Colonic mucosa (tissue), 4 donors: ENCODE results near the gene CTRB2. TPM values are rescaled to one million over a fixed set of nuclear protein-coding genes. Genes with fewer than 3 reads are reported as not detected.
"Not testable (repeated sequence)": the region's sequence is repeated elsewhere in the genome, so short reads cannot be mapped to it uniquely, and the experiment has no call there.

ENCODE experiments used
- DNase-seq: peaks from one replicate; pipeline ENCODE4 v3.0.0-alpha.2; 2020
- H3K27ac ChIP-seq: fragments of 200-600 bp; one replicate; pipeline ENCODE4 v1.8.0; 2021
- H3K27me3 ChIP-seq: fragments of 200-600 bp; one replicate; pipeline ENCODE4 v1.8.0; 2021
- H3K36me3 ChIP-seq: fragments of 200-600 bp; one replicate; pipeline ENCODE4 v1.8.0; 2021
- H3K4me1 ChIP-seq: fragments of 200-600 bp; one replicate; pipeline ENCODE4 v1.8.0; 2021; ENCODE audit warnings: mild to moderate bottlenecking
- H3K4me3 ChIP-seq: fragments of 200-600 bp; one replicate; pipeline ENCODE4 v1.8.0; 2021
- H3K9ac ChIP-seq, 2 donors: one replicate each; pipeline ENCODE4 v1.7.0; 2013; ENCODE audit warnings: control low read depth in 2 of 2, low read depth in 2 of 2, low read length in 2 of 2
- H3K9me3 ChIP-seq: fragments of 200-600 bp; one replicate; pipeline ENCODE4 v1.8.0; 2021
- intact Hi-C: fragments of 100-400 bp; cut with DNase I; formaldehyde crosslinking; loops from one replicate; pipeline ENCODE4 v1.14.1; 2022
- total RNA-seq, 2 donors: library from RNA; stranded (reverse); fragmentation: NEBNext Ultra II Directional in 1 of 2; extraction: Animal tissue kit (Norgen Biotek cat#: 25700) in 1 of 2; gene quantifications; one replicate each; pipeline ENCODE4 v1.2.1, GENCODE V29; 2021
- TF ChIP-seq, protein P1 (sequence below): fragments of 200-600 bp; IDR thresholded peaks from one replicate; pipeline ENCODE4 v1.8.0; 2022; ENCODE audit warnings: antibody characterized with exemption, mild to moderate bottlenecking
- donor health status: healthy.
- donor health status: DM: no; HTN: no; CAD: no.
- donor health status: DM: no; HTN: no; CAD: no.

CTRB2 gene
- total RNA-seq, 2 donors from 2014 or later, result 29.1 TPM; not detected in 1

DNA sequence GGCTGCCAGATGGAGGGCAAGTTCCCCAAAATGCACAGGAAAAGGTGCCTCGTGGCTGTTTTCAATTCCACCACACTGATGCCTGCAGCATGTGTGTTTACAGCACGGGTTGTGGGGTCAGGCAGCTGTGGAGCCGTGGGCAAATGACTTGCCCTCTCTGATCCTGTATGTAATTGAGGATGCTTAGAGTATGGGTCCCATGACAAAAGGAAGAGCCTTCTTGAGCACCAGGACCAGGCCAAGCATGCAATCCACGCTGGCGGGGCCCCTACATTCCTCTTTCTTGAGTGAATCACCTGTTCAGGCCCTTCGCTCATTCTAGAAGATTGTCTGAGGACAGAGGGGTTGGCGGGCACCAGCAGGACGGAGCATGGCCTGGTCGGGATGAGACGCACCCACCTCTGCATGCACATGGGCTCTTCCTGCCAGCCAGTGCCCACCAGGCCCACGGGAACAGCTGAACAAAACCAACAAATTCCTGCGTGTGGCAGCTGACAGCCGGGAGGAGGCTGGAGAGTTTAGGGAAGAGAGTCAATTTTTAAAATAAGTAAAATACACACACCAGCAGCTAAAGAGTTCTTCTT lies 1.4 kb upstream of the CTRB2 start:
- TF ChIP-seq, protein P1, sequence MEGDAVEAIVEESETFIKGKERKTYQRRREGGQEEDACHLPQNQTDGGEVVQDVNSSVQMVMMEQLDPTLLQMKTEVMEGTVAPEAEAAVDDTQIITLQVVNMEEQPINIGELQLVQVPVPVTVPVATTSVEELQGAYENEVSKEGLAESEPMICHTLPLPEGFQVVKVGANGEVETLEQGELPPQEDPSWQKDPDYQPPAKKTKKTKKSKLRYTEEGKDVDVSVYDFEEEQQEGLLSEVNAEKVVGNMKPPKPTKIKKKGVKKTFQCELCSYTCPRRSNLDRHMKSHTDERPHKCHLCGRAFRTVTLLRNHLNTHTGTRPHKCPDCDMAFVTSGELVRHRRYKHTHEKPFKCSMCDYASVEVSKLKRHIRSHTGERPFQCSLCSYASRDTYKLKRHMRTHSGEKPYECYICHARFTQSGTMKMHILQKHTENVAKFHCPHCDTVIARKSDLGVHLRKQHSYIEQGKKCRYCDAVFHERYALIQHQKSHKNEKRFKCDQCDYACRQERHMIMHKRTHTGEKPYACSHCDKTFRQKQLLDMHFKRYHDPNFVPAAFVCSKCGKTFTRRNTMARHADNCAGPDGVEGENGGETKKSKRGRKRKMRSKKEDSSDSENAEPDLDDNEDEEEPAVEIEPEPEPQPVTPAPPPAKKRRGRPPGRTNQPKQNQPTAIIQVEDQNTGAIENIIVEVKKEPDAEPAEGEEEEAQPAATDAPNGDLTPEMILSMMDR, result no peak
- Histone ChIP-seq H3K9me3 (no peaks in the 10 kb centered on the region), H3K27me3 (no peaks in the 10 kb centered on the region), H3K36me3 (no peaks in the 10 kb centered on the region), H3K9ac (no peak overlapping the region), H3K4me1 (no peaks in the 10 kb centered on the region), H3K4me3 (no peak overlapping the region), H3K27ac (no peak overlapping the region)
- no peak for DNase-seq
- intact Hi-C loops, result no loop called here

DNA sequence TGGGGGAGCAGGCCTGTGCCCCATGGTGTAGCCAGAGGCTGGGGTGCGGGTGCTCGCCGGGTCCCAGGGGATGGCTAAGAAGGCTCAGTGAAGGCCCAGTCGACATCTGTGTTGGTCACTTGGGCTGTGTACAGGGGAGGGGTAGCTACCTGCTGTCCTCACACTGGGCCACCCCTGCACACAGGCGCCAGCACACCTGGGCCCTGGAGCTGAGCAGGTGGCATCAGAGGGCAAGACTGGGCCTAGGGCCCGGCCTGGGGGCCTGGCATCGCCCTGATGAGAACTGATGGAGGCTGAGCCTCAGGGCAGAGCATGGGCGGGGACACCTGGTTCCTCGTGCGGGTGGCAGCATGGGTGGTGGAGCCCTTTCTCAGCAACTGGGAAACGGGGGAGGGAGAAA lies 870 bp upstream of the CTRB2 start:
- no peaks in the 10 kb centered on the region for H3K4me1 ChIP-seq
- no peak for DNase-seq
- no peak overlapping the region for H3K27ac ChIP-seq
- intact Hi-C loops, result loop anchor here (2.0 kb wide), 1 partner anchor 17 kb away; no protein-coding TSS in a partner anchor
- no peaks in the 10 kb centered on the region for H3K9me3 ChIP-seq
- no peak overlapping the region for H3K9ac ChIP-seq
- TF ChIP-seq, protein P1, result no peak
- no peak overlapping the region for H3K4me3 ChIP-seq
- H3K36me3 ChIP-seq, result no peaks in the 10 kb centered on the region
- no peaks in the 10 kb centered on the region for H3K27me3 ChIP-seq

DNA sequence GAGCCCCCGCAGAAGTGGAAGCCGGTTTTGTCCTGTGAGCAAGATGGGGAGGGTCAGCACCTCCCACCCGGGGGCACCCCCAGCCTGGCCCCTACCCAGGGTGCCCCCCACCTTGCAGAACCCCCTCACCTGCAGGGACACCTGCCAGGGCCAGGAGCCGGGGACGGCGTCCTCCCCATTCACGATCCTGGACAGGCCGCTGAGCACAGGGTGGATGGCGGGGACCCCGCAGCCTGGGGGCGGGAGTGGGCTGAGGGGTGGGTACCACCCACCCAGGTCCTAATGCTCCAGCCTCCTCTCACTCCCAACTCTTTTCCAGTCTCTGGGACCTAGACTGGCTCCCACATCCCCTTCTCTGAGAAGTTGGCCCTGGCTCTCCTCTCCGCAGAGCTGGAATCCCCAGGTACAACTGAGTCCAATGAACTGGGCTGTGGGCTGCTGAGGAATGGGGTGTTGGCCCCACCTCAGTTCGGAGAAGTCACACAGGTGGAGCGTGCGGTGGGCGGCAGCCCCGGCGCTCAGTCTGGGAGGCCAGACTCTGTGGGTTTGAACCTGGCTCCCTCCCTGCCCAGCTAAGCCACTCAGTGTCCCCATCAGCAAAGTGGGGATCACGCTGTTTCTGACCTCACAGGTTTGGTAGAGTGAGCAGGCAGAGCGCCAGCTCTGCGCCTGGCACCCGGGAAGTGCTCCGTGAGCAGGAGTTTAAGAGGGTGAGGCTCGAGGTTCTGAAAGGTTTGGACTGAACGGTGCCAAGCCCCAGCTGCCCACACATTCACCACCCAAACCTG lies 806 bp downstream of the CTRB2 start:
- not testable (repeated sequence) for H3K27me3 ChIP-seq, H3K36me3 ChIP-seq, H3K9me3 ChIP-seq, DNase-seq, H3K9ac ChIP-seq, H3K4me1 ChIP-seq, H3K4me3 ChIP-seq, H3K27ac ChIP-seq
- intact Hi-C loops, result loop anchor here (2.0 kb wide), 1 partner anchor 19 kb away; no protein-coding TSS in a partner anchor

DNA sequence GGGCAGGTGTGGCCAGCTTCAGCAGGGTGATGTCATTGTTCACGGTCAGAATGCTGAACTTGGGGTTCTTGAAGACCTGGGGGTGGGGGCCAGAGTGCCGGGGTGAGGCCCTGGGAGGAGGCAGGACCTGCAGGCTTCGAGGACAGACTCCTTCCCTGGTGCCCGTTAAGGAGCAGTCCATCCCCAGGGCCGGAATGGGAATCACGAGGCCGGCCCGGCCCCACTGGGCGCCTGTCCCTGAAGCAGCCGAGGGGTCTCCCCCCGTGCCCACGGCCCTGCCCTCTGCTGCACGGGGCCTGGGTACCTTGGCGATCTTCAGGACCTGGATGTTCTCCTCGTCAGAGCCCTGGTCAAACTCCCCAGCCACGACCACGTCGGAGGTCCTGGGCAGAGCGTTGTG lies 1.5 kb downstream of the CTRB2 start:
- H3K27ac ChIP-seq, H3K27me3 ChIP-seq, H3K9ac ChIP-seq, intact Hi-C loops, H3K4me1 ChIP-seq, H3K36me3 ChIP-seq, DNase-seq, H3K4me3 ChIP-seq, H3K9me3 ChIP-seq: not testable (repeated sequence)

DNA sequence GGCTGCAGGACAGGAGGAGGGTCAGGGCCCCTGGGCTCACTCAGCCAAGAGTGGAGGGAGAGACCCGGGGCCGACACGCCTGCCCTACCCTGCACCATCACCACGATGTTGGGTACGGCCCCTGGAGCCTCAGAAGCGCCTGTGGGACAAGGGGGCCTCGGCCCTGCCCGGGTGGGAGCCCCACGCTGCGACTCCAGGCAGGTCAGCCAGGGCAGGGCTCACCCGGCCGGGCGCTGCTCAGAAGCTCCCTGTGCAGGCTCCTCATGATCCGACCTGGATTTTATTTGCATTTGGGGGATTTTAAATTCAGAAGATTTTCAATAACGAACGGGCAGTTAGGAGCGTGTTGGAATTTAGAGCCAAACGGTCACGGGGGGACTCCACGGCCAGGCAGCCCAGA lies 2.1 kb downstream of the CTRB2 start:
- H3K27me3 ChIP-seq, DNase-seq, H3K9ac ChIP-seq, H3K9me3 ChIP-seq, intact Hi-C loops, H3K4me3 ChIP-seq, H3K4me1 ChIP-seq, H3K36me3 ChIP-seq, H3K27ac ChIP-seq: not testable (repeated sequence)

DNA sequence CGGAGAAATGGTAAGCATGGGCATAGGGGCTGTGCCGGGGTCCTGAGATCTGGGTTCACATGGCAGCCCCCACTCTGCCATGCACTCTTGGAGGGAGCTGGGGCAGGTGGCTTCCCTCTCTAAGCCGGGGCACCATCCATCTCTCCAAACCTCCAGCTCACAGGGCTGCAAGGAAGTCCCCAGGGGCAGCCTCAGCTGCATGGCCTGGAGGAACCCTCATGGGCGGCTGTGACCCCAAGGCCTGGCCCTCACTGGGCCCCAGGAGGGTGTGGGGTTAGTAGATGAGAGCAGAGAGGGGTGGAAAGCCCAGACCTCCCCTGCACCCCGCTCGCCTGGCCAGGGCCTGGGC lies 2.6 kb downstream of the CTRB2 start:
- TF ChIP-seq, protein P1, result no peak
- H3K9ac ChIP-seq, result no peak overlapping the region
- intact Hi-C loops, result no loop called here
- no peaks in the 10 kb centered on the region for H3K9me3 ChIP-seq
- no peaks in the 10 kb centered on the region for H3K4me1 ChIP-seq
- no peak for DNase-seq
- H3K27me3 ChIP-seq, result no peaks in the 10 kb centered on the region
- no peak overlapping the region for H3K27ac ChIP-seq
- no peak overlapping the region for H3K4me3 ChIP-seq
- H3K36me3 ChIP-seq, result no peaks in the 10 kb centered on the region

DNA sequence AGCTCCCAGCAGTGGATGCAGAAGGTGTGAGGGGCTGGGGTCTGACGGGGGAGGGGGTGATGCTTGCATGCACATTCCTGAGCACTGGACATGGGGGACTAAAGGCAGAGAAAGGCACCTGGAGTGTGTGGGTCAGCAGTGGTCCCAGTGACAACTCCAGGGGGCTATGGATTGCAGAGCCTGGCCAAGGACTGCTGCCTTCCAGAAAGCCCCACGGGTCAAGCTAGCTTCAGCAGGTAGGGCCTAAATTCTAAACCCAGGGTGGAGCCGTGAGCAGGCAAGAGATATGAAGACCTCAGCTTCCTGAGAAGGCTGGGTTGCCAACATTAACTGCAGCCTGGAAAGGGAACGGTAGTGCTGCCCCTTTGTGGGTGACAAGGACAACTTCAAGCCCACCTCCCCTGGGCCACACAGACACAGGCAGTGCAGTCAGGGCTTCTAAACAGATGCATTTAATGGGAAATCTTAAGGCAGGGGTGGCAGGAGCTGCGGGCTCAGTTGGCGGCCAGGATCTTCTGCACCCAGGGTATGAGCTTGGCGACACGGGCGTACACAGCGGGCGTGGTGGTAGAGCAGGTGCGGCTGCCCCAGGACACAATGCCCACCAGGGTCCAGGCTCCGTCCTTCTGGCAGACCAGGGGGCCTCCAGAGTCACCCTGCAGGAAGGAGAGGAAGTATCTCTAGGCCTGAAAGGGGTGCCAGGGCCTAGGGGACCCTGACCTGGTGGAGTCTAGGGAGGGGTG lies 3.1 kb downstream of the CTRB2 start:
- H3K27ac ChIP-seq, result no peak overlapping the region
- no peaks in the 10 kb centered on the region for H3K4me1 ChIP-seq
- TF ChIP-seq, protein P1, result no peak
- H3K36me3 ChIP-seq, result no peaks in the 10 kb centered on the region
- H3K9ac ChIP-seq, result no peak overlapping the region
- no peak for DNase-seq
- H3K27me3 ChIP-seq, result no peaks in the 10 kb centered on the region
- H3K4me3 ChIP-seq, result no peak overlapping the region
- no peaks in the 10 kb centered on the region for H3K9me3 ChIP-seq
- intact Hi-C loops, result no loop called here
